T47D (cell line): ENCODE data around the gene VWA3B.

Experiments used
- DNase-seq, 2 experiments: peaks; one replicate each; pipeline versions ENCODE4 v3.0.0 to v3.0.0-alpha.2; 2011 to 2012; ENCODE audit warnings: low read depth in 1 of 2, low spot score in 1 of 2
- JUND ChIP-seq: IDR thresholded peaks from 2 replicates; pipeline ENCODE4 v1.6.1; 2012; ENCODE audit warnings: low read depth
- in situ Hi-C: cut with HindIII; loops from 2 replicates; pipeline ENCODE4 v1.10.0; 2016; ENCODE audit warnings: low sequenced_read_pairs, low pct_unique_long_range_greater_than_20kb

VWA3B gene

DNA sequence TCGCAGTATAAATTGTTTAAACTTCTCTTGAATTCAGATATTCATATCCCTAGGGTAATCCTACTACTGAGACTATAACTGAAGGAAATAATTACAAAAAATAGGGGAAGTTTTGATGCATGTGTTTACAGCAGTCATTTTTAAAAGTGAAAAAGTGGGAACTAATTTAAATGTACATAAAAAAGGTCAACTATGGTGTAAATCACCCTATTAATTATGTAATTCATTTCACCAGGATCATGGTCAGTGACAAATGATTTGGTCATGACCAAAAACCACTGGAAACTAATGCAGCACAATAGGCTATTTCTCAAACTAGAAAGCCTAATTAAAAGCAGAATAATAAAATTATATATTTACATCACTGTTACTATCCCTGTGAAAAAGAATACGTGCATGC is 254.3 kb downstream of the VWA3B start:
- in situ Hi-C loops = no loop called here
- DNase-seq = no peak
- no peak for TF ChIP-seq JUND

- in situ Hi-C loops = no loop called here
- TF ChIP-seq JUND = no peak
- DNase-seq = no peak
Observed at GRCh38 chr2:98343285-98343684, 256.3 kb downstream of the VWA3B start.

- in situ Hi-C loops = no loop called here
- TF ChIP-seq JUND = no peak
- no peak for DNase-seq
Observed at GRCh38 chr2:98346311-98347236, 259.6 kb downstream of the VWA3B start, which contains the start of gene CNGA3. Gene CNGA3, plus strand, starts transcription at chr2:98346456. Its CDS starts 23,520 bp downstream, at chr2:98369976.

DNA sequence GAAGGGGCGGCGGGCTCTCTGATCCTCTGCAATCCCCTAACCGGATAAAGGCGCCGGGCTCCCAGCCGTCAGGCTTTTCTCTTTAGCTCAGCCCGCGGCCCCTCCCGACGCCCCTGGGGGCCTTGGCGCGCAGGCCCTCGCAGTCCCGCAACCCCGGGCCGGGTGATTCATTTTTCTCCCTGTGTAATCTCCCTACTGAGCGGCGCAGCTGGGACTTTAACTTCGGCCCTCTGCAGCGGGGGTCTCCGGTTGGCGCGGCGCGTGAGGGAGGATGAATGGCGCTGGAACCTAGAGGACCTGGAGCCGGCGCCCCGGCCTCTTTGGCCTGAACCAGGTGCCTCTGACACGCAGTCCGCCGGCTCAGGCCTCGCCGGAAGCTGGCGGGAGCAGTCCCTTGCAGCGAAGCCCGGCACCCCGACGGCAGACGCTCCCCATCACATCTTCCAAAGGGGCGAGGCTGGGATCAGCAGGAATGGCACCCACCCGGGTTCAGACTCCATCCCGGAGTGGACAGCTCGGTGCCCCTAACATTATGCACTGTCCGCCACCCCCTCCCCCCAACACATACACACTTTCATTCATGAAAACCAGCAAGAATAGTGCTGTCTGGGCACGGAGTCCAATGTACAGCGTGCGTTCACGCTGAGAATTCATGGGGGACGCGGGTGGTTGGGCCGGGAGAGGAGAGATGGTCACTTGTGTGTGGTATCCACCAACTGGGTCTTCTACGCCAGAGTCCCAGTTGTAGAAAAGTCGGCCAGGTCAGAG is 260.5 kb downstream of the VWA3B start:
- no peak for DNase-seq
- no peak for TF ChIP-seq JUND

DNA sequence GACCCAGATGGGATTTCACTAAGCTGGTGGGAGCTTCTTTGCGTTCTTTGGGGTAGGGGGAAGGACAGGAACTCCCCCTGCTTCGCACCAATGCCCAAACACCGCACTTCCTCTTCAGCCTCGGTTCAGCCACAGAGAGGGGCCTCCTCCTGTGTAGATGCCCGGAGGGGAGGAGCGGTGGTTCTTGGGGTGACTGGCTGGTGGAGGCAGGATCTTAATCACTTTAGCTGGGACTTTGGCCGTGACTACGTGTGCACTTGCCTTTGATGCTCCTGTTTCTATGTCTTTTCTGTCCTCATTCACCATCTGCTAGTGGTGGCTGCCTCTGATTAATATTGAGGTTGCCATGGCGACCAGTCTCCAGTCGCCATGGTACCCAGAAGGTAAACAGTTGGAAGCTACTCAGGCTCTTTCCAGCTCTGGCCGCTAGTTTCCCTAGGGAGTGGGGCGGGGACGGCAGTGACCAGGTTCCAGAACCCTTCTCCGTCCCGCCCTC is 261.1 kb downstream of the VWA3B start:
- DNase-seq = no peak
- TF ChIP-seq JUND = no peak
- in situ Hi-C loops = no loop called here

More for the DNA sequence above, 260.5 kb downstream of the VWA3B start:
- in situ Hi-C loops = no loop called here

DNA sequence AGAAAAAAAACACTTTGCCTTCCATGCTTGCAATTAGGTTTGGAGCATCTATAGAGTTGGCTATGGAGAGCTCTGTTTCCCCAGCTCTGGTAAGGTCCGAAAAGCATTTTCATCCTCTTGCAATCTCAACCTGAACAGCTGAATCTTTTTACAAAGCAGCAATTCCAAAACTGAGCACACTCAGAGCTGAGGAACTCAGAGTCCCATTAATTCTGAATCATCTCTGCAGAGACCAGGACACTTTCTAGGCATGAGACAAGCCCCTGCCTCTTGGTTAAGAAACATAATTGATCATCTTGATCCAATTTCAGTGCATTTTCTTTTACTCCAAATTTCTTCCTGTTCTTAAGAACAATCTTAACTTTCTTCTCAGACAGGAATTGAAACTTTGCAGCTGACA is 263.4 kb downstream of the VWA3B start:
- no peak for TF ChIP-seq JUND
- DNase-seq = no peak
- in situ Hi-C loops = no loop called here

GRCh38 chr2:98355881-98356280 is 268.9 kb downstream of the VWA3B start:
- no peak for TF ChIP-seq JUND
- no peak for DNase-seq
- in situ Hi-C loops = no loop called here

- no peak for DNase-seq
- in situ Hi-C loops = no loop called here
Observed at GRCh38 chr2:98356729-98357128, 269.8 kb downstream of the VWA3B start.

GRCh38 chr2:98357849-98358248 is 270.9 kb downstream of the VWA3B start:
- no peak for DNase-seq
- no peak for TF ChIP-seq JUND
- in situ Hi-C loops = no loop called here

More at GRCh38 chr2:98356729-98357128, 269.8 kb downstream of the VWA3B start:
- peak; percentile 9; the same call in 1 of the 2 replicates for TF ChIP-seq JUND

- DNase-seq = no peak
- TF ChIP-seq JUND = no peak
- in situ Hi-C loops = no loop called here
Observed at GRCh38 chr2:98359986-98360385, 273.0 kb downstream of the VWA3B start.
